SU-DHL-6 (cell line): ENCODE measurements around the gene ASNSD1.

Source experiments
- H2AFZ ChIP-seq: fragments of 200-600 bp; sonication (generic); 2 replicates; pipeline ENCODE4 v1.6.1; 2014; ENCODE audit warnings: low read depth, mild to moderate bottlenecking, moderate library complexity, mixed read lengths, antibody characterized with exemption, low read length; ENCODE audit not compliant: severe bottlenecking
- H3F3A ChIP-seq: fragments of 200-600 bp; shearing (Covaris generic); 2 replicates; pipeline ENCODE4 v1.6.0; 2016; ENCODE audit warnings: antibody characterized with exemption, mild to moderate bottlenecking; ENCODE audit not compliant: insufficient read depth
- H3K27ac ChIP-seq: fragments of 200-600 bp; sonication (generic); 2 replicates; pipeline ENCODE4 v1.5.1; 2016; ENCODE audit warnings: low read depth, mild to moderate bottlenecking, low read length, moderate library complexity, mixed read lengths
- H3K27me3 ChIP-seq: fragments of 200-600 bp; sonication (generic), shearing (Covaris generic); 2 replicates; pipeline ENCODE4 v1.6.0; 2014; ENCODE audit warnings: mild to moderate bottlenecking, low read length
- H3K36me3 ChIP-seq: fragments of 200-600 bp; sonication (generic); 2 replicates; pipeline ENCODE4 v1.6.1; 2014; ENCODE audit warnings: mild to moderate bottlenecking, low read length, mixed read lengths
- H3K4me2 ChIP-seq: fragments of 300-600, 200-600 bp; shearing (Covaris generic), sonication (generic); 2 replicates; pipeline ENCODE4 v1.6.0; 2014; ENCODE audit warnings: low read length, low read depth, mild to moderate bottlenecking; ENCODE audit not compliant: poor library complexity, severe bottlenecking
- H3K4me3 ChIP-seq: fragments of 200-600 bp; sonication (generic); 2 replicates; pipeline ENCODE4 v1.5.1; 2014; ENCODE audit warnings: antibody characterized with exemption, low read length, mild to moderate bottlenecking, mixed read lengths; ENCODE audit not compliant: insufficient read depth, poor library complexity, severe bottlenecking
- H3K79me2 ChIP-seq: fragments of 200-600 bp; sonication (generic); 2 replicates; pipeline ENCODE4 v1.6.1; 2014; ENCODE audit warnings: mild to moderate bottlenecking, low read length, moderate library complexity; ENCODE audit not compliant: insufficient read depth
- H3K9ac ChIP-seq: fragments of 200-600 bp; sonication (generic); 2 replicates; pipeline ENCODE4 v1.7.0; 2014; ENCODE audit warnings: mild to moderate bottlenecking, low read length
- H3K9me2 ChIP-seq: fragments of 200-600 bp; sonication (generic); replicated peaks from 2 replicates; pipeline ENCODE4 v1.6.1; 2014; ENCODE audit warnings: low read length; ENCODE audit not compliant: insufficient read depth
- H3K9me3 ChIP-seq: fragments of 200-600 bp; sonication (generic); 2 replicates; pipeline ENCODE4 v1.6.1; 2014; ENCODE audit warnings: low read length, mixed read lengths; ENCODE audit not compliant: insufficient read depth
- H4K20me1 ChIP-seq: fragments of 200-600 bp; sonication (generic); 2 replicates; pipeline ENCODE4 v1.6.1; 2014; ENCODE audit warnings: low read depth, mild to moderate bottlenecking, antibody characterized with exemption, low read length, moderate library complexity, mixed read lengths
- EZH2phosphoT487 ChIP-seq: fragments of 200-600 bp; sonication (generic), shearing (Covaris generic); conservative IDR thresholded peaks from 2 replicates; pipeline ENCODE4 v1.6.1; 2018; ENCODE audit warnings: mild to moderate bottlenecking, antibody characterized with exemption, low read length, moderate library complexity, mixed read lengths
- TF ChIP-seq, protein P1 (sequence below): fragments of 200-600 bp; sonication (generic); IDR thresholded peaks from one replicate; pipeline ENCODE4 v1.5.1; 2017; ENCODE audit warnings: antibody characterized with exemption, mild to moderate bottlenecking, low read length, moderate library complexity; ENCODE audit not compliant: insufficient read depth, poor library complexity, severe bottlenecking

Gene ASNSD1

GRCh38 chr2:189633392-189633811 lies 27.9 kb upstream of the ASNSD1 start:
- H3K9ac ChIP-seq: no peak overlapping the region
- no peaks in the 10 kb centered on the region for H3K9me2 ChIP-seq
- H3K36me3 ChIP-seq: no peaks in the 10 kb centered on the region

GRCh38 chr2:189635353-189635752 lies 25.9 kb upstream of the ASNSD1 start:
- Histone ChIP-seq H3K4me3 (no peak overlapping the region), H3K4me2 (no peak overlapping the region), H3K9me2 (no peaks in the 10 kb centered on the region), H3K27me3 (no peaks in the 10 kb centered on the region), H3K27ac (no peak overlapping the region), H3K9me3 (no peaks in the 10 kb centered on the region), H2AFZ (no peak overlapping the region), H3K36me3 (no peaks in the 10 kb centered on the region), H3K9ac (no peak overlapping the region), H4K20me1 (no peaks in the 10 kb centered on the region), H3K79me2 (no peaks in the 10 kb centered on the region), H3F3A (no peaks in the 10 kb centered on the region)
- TF ChIP-seq, protein P1, sequence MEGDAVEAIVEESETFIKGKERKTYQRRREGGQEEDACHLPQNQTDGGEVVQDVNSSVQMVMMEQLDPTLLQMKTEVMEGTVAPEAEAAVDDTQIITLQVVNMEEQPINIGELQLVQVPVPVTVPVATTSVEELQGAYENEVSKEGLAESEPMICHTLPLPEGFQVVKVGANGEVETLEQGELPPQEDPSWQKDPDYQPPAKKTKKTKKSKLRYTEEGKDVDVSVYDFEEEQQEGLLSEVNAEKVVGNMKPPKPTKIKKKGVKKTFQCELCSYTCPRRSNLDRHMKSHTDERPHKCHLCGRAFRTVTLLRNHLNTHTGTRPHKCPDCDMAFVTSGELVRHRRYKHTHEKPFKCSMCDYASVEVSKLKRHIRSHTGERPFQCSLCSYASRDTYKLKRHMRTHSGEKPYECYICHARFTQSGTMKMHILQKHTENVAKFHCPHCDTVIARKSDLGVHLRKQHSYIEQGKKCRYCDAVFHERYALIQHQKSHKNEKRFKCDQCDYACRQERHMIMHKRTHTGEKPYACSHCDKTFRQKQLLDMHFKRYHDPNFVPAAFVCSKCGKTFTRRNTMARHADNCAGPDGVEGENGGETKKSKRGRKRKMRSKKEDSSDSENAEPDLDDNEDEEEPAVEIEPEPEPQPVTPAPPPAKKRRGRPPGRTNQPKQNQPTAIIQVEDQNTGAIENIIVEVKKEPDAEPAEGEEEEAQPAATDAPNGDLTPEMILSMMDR: no peak
- TF ChIP-seq EZH2phosphoT487: no peak

More at GRCh38 chr2:189633392-189633811, 27.9 kb upstream of the ASNSD1 start:
- no peaks in the 10 kb centered on the region for H3K27me3 ChIP-seq
- H3K79me2 ChIP-seq: no peaks in the 10 kb centered on the region
- H3K27ac ChIP-seq: no peak overlapping the region
- no peak overlapping the region for H2AFZ ChIP-seq
- H3F3A ChIP-seq: no peaks in the 10 kb centered on the region
- no peak overlapping the region for H3K4me3 ChIP-seq
- H3K9me3 ChIP-seq: no peaks in the 10 kb centered on the region
- TF ChIP-seq, protein P1: peak; percentile 29
- no peak for TF ChIP-seq EZH2phosphoT487
- no peak overlapping the region for H3K4me2 ChIP-seq
- H4K20me1 ChIP-seq: no peaks in the 10 kb centered on the region

- TF ChIP-seq, protein P1: no peak
- no peak for TF ChIP-seq EZH2phosphoT487
- H3K4me2 ChIP-seq: no peak overlapping the region
Observed at GRCh38 chr2:189638301-189639006, 22.8 kb upstream of the ASNSD1 start.

More at GRCh38 chr2:189638301-189639006, 22.8 kb upstream of the ASNSD1 start:
- no peaks in the 10 kb centered on the region for H3K36me3 ChIP-seq
- no peak overlapping the region for H3K9ac ChIP-seq
- H3K27ac ChIP-seq: no peak overlapping the region
- H3K9me3 ChIP-seq: no peaks in the 10 kb centered on the region
- H3F3A ChIP-seq: no peaks in the 10 kb centered on the region
- no peaks in the 10 kb centered on the region for H3K27me3 ChIP-seq
- H3K79me2 ChIP-seq: no peaks in the 10 kb centered on the region
- no peaks in the 10 kb centered on the region for H4K20me1 ChIP-seq
- H2AFZ ChIP-seq: no peak overlapping the region
- no peaks in the 10 kb centered on the region for H3K9me2 ChIP-seq
- no peak overlapping the region for H3K4me3 ChIP-seq
